ENCODE measurements around the gene CHST2. TPM values are rescaled to one million over a fixed set of nuclear protein-coding genes. Genes with fewer than 3 reads are reported as not detected.

Gene CHST2
- total RNA-seq, 1 donor from 2014 or later = 5.1 TPM

DNA sequence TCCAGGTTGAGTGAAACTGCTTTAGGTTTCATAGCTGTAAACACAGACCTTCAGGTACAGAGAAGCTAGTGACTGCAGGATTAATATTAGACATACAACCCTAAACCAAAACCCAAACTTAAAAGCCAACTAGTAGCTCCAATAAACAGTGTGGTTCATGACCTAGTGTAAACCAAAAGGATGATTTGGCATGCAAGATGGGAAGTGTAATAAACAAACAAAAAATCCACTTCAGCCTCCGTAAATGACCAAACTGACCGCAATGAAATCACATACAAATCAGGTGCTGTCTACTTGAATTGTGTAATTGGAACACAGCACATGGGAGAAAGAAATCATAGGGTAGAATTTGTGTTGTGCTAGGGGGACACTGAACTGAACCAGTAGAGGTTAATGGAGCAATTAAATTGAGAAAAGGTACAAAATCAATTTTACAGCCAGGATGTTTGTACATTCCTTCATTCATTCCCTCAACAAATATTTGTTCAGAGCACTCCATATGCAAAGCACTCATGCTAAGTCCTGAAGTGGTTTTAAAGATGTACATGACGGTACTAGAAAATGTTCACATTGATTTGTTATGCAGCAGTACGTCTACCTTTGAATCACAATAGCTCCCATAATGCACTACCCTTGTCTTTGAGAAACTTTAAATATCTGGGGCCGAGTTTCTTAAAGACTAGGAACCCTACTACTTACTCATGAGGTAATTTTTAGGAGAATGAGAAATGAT is 21.4 kb upstream of the CHST2 start:
- DNase-seq (ENCODE audit: low read depth) = no peak

DNA sequence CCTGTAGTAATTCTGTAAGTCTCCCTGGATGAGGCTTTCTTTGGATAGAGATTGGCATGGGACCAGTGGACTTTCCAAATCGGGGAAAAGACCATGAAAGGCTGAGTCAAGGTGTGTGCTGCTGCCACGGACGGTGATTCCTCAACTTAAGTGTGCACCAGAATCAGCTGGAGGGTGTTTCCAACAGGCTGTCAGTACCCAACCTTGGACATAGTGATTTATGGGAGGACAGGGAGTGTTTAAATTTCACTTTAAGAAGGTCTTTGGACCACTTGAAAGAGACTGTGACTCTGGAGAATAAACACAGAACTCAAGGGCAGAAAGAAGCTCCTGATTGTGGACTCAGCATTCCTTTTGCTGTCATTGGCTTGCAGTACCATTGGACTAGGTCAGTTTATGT is 20.4 kb upstream of the CHST2 start:
- no peak for DNase-seq (ENCODE audit: low read depth)

DNA sequence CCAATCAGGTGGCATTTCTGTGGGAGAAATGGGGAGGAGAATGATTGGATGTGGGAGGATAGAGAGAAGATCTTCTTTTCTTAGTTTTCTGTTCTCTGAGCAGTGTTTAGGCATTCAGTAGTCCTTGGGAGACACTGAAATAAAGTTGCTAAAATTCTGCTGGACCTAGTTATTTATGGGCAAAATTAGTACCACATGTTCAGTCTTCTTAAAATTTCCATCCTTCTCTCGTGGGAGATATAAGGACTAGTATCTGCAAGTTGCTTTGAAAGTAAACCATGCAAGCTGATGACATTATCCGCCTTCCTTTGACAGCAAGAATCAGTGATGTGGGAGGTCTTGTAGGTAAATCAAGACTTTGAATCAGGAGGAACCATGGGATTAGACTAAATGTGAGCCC is 19.9 kb upstream of the CHST2 start:
- DNase-seq (ENCODE audit: low read depth) = no peak

GRCh38 chr3:143100451-143100850 is 19.1 kb upstream of the CHST2 start:
- DNase-seq (ENCODE audit: low read depth) = no peak

DNA sequence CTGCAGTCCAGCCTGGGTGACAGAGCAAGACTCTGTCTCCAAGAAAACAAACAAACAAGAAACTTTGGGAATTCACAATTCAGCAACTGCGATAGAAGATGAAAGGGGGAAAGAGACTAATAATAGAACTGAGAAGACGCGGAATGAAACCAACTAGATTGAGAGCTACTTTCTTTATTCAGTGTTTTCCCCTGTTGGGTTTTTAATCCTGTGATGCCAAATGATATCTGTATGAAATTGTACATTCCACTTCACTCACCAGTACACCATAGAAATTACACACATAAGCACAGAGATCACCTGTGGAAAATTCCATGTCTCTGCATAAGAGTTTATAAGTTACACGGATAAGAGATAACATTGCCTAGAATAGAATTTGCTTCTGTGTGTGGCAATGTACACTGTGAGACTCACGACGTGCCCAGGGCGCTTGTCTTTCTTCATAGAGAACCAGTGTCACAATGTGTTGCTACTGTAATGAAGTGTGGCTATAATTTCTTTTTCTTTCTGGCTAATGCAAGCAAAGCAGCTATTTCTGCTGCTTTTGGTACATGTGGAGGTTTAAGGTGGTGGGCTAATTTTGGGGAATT is 17.7 kb upstream of the CHST2 start:
- DNase-seq (ENCODE audit: low read depth) = no peak

- no peak for DNase-seq (ENCODE audit: low read depth)
Observed at GRCh38 chr3:143103652-143104051, 15.9 kb upstream of the CHST2 start.

- no peak for DNase-seq (ENCODE audit: low read depth)
Observed at GRCh38 chr3:143105170-143105569, 14.4 kb upstream of the CHST2 start.

- DNase-seq (ENCODE audit: low read depth) = no peak
Observed at GRCh38 chr3:143109861-143110260, 9.7 kb upstream of the CHST2 start.

DNA sequence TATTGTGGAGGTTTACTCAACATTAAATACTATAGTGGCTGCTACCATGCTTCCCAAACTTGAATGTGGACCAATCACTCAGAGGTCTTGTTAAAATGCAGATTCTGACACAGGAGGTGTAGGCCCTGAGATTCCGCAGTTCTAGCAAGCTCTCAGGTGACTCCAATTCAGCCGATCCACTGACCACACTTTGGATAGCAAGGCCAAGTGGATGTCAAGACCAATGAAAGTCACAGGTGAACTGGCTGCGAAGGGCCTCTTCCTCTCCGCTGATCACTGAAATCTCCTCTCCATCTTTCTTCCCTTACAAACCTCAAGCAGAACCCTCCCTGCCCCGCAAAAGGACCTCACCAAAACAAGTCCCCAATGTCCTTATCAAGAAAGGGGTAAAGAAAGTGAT is 9.2 kb upstream of the CHST2 start:
- DNase-seq (ENCODE audit: low read depth) = no peak

DNA sequence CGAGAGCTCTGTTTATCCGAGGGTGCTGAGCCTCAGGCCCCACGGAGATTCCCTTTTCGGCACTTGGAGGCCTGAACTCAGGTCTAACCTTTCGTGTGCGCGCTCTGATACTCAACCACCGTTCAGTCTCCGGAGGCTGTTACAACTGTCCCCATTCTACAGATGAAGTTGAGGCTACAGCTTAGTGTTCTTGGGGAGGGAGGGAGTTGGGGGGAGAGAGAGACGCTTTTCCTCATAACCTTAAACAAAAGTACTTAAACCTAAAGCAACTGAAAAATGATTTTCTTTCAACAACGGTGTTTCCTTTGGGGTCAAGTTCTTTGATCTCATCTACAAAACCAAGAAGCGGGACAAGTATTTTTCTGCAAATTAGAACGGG is 952 bp upstream of the CHST2 start:
- DNase-seq (ENCODE audit: low read depth) = no peak

- peak; percentile 36 for DNase-seq (ENCODE audit: low read depth)
Observed at GRCh38 chr3:143119974-143120715, 574 bp downstream of the CHST2 start.

DNA sequence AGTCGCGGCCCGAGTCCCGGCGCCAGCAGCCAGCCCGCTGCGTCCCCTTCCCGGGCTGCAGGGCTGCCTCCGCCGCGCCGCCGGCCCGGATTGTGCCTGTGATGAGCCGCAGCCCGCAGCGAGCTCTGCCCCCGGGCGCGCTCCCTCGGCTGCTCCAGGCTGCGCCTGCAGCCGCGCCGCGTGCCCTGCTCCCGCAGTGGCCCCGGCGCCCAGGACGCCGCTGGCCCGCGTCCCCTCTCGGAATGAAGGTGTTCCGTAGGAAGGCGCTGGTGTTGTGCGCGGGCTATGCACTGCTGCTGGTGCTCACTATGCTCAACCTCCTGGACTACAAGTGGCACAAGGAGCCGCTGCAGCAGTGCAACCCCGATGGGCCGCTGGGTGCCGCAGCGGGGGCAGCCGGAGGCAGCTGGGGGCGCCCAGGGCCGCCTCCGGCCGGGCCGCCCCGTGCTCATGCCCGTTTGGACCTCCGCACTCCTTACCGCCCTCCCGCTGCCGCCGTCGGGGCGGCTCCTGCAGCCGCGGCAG is 1.2 kb downstream of the CHST2 start:
- DNase-seq (ENCODE audit: low read depth) = peak; percentile 43

DNA sequence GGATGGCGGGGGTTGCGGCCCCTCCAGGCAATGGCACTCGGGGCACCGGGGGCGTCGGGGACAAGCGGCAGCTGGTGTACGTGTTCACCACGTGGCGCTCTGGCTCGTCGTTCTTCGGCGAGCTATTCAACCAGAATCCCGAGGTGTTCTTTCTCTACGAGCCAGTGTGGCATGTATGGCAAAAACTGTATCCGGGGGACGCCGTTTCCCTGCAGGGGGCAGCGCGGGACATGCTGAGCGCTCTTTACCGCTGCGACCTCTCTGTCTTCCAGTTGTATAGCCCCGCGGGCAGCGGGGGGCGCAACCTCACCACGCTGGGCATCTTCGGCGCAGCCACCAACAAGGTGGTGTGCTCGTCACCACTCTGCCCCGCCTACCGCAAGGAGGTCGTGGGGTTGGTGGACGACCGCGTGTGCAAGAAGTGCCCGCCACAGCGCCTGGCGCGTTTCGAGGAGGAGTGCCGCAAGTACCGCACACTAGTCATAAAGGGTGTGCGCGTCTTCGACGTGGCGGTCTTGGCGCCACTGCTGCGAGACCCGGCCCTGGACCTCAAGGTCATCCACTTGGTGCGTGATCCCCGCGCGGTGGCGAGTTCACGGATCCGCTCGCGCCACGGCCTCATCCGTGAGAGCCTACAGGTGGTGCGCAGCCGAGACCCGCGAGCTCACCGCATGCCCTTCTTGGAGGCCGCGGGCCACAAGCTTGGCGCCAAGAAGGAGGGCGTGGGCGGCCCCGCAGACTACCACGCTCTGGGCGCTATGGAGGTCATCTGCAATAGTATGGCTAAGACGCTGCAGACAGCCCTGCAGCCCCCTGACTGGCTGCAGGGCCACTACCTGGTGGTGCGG is 1.9 kb downstream of the CHST2 start:
- no peak for DNase-seq (ENCODE audit: low read depth)

DNA sequence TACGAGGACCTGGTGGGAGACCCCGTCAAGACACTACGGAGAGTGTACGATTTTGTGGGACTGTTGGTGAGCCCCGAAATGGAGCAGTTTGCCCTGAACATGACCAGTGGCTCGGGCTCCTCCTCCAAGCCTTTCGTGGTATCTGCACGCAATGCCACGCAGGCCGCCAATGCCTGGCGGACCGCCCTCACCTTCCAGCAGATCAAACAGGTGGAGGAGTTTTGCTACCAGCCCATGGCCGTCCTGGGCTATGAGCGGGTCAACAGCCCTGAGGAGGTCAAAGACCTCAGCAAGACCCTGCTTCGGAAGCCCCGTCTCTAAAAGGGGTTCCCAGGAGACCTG is 2.5 kb downstream of the CHST2 start:
- DNase-seq (ENCODE audit: low read depth) = no peak

DNA sequence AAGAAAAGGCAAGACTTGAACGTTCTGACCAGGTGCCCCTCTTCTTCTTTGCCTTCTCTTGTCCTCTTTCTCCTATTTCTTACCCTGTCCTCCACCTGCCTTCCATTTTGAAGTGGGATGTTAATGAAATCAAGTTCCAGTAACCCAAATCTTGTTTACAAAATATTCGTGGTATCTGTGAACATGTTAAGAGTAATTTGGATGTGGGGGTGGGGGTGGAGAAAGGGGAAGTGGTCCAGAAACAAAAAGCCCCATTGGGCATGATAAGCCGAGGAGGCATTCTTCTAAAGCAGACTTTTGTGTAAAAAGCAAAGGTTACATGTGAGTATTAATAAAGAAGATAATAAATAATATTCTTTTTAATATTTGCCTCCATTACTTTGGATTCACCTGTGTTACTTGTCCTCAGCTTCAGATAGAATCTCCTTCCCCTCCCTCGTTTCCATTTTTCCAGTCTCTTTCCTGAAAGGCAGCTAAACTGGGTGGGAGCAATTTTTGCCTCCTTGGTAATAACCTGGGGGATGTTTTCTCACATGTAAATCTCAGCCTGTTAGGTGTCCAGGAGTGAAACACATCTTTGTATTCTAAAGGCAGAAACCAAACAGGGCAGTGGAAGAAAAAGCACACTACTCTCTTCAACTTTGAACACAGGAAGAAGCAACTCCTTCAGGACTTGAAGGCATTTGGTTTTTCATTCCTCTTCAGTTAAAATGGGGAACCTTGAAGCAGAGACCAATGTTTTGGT is 3.2 kb downstream of the CHST2 start:
- no peak for DNase-seq (ENCODE audit: low read depth)

GRCh38 chr3:143123353-143123984 is 3.9 kb downstream of the CHST2 start:
- no peak for DNase-seq (ENCODE audit: low read depth)

GRCh38 chr3:143124601-143125520 is 5.3 kb downstream of the CHST2 start:
- DNase-seq (ENCODE audit: low read depth) = no peak

- no peak for DNase-seq (ENCODE audit: low read depth)
Observed at GRCh38 chr3:143127801-143128200, 8.2 kb downstream of the CHST2 start.

Measured in myocyte (in vitro differentiated cells).